ENCODE measurements around the gene KCNE3. TPM values are rescaled to one million over a fixed set of nuclear protein-coding genes. Genes with fewer than 3 reads are reported as not detected.

The KCNE3 gene
- total and polyA plus RNA-seq, 2 of the 4 experiments (the other 2 are of a cell fraction): 0.05 to 0.18 TPM

- in situ Hi-C loops (cut with MboI; ENCODE audit: low sequenced_read_pairs) (no loop called here), dilution Hi-C loops (cut with HindIII; ENCODE audit: low sequenced_read_pairs, unreplicated experiment) (no loop called here), intact Hi-C loops (cut with micrococcal nuclease) (no loop called here)
- Histone ChIP-seq H3K9me1 (ENCODE audit: insufficient read depth, low read length) (no peaks in the 10 kb centered on the region), H3K79me1 (ENCODE audit: low read depth in 1 of 2, low read length in 2 of 2) (no peaks in the 10 kb centered on the region), H3K56ac (ENCODE audit: extremely low read depth, insufficient read depth, low read length) (no peak overlapping the region), H2BK15ac (ENCODE audit: low read depth, low read length) (no peak overlapping the region), H3K36me3 (ENCODE audit: control insufficient read depth, insufficient read depth, low read length) (no peaks in the 10 kb centered on the region), H2BK5ac (ENCODE audit: low read depth, low read length, poor library complexity, severe bottlenecking) (no peak overlapping the region), H2AK5ac (ENCODE audit: low read depth, low read length) (no peak overlapping the region), H2AK9ac (replicated peaks; ENCODE audit: low read depth, low read length, poor library complexity) (no peak overlapping the region), H2AFZ (replicated peaks; ENCODE audit: low read length, poor library complexity) (no peak overlapping the region), H3K27ac (ENCODE audit: insufficient read depth, low read length) (no peak overlapping the region), H3K14ac (replicated peaks; ENCODE audit: low read depth, low read length) (no peak overlapping the region), H3K4me3 (ENCODE audit: insufficient read depth, low read depth, low read length) (no peak overlapping the region), H3K4me1 (ENCODE audit: control insufficient read depth, insufficient read depth, low read length) (no peaks in the 10 kb centered on the region), H2BK120ac (ENCODE audit: low read depth, low read length) (no peak overlapping the region), H3K9ac (ENCODE audit: low read depth, low read length) (no peak overlapping the region), H4K8ac (ENCODE audit: low read depth in 2 of 2, low read length in 2 of 2) (no peak overlapping the region), H4K20me1 (ENCODE audit: insufficient read depth, low read length) (no peaks in the 10 kb centered on the region), H3K27me3 (ENCODE audit: control insufficient read depth, insufficient read depth, low read length) (peaks cover 47% of the 10 kb centered on the region), H3K23ac (ENCODE audit: low read depth, low read length) (no peak overlapping the region), H3K4me2 (ENCODE audit: low read depth, low read length) (no peak overlapping the region), H2BK20ac (ENCODE audit: low read depth, low read length) (no peak overlapping the region), H3K9me3 (ENCODE audit: control insufficient read depth, insufficient read depth, low read length) (no peaks in the 10 kb centered on the region; the same call in 1 of the 2 replicates), H3K4ac (ENCODE audit: low read depth, low read length) (no peak overlapping the region), H3K18ac (ENCODE audit: low read depth, low read length) (no peak overlapping the region), H4K91ac (ENCODE audit: insufficient read depth, low read depth, low read length) (no peak overlapping the region), H4K5ac (ENCODE audit: low read depth, low read length) (no peak overlapping the region)
- ATAC-seq (ENCODE audit: low read depth): no peak
- no peak for DNase-seq
- ChIA-PET CTCF (no interaction called here), POLR2A (ENCODE audit: unreplicated experiment) (no interaction called here)
- WGBS, 2 experiments (ENCODE audit: extremely low coverage in 2 of 2, insufficient read length in 1 of 2): 20% methylated on average over 1 of the region's 1 CpG; no CpG with 5 or more reads in 1 of the 2 experiments
- TF ChIP-seq SMC3 (IDR thresholded peaks at IDR 0.05; ENCODE audit: low read depth, low read length): no peak
- no peak for TF ChIP-seq MAZ (IDR thresholded peaks at IDR 0.05; ENCODE audit: borderline replicate concordance, low read depth, low read length)
- no peak for TF ChIP-seq FOS (IDR thresholded peaks at IDR 0.05; ENCODE audit: low read depth, low read length)
- TF ChIP-seq RAD21 (IDR thresholded peaks at IDR 0.05; ENCODE audit: low read length): no peak
- TF ChIP-seq MXI1 (IDR thresholded peaks at IDR 0.05; ENCODE audit: borderline replicate concordance, low read depth, low read length): no peak
- no peak for TF ChIP-seq MAFK (IDR thresholded peaks at IDR 0.05; ENCODE audit: low read depth, low read length)
- TF ChIP-seq RCOR1 (IDR thresholded peaks at IDR 0.05; ENCODE audit: insufficient replicate concordance, low read length): no peak
- no peak for TF ChIP-seq CHD1 (IDR thresholded peaks at IDR 0.05; ENCODE audit: low read depth, low read length)
- BruUV-seq (replicated peaks): no TSS peak
Observed at GRCh38 chr11:74474316-74474715, 7.0 kb upstream of the KCNE3 start.
